Cardiac fibroblast (primary cell): ENCODE data around the gene ALPI.

Experiments
- DNase-seq, 2 donors: peaks; one replicate each; pipeline versions ENCODE4 v3.0.0 to v3.0.0-alpha.2; 2010; ENCODE audit warnings: low read depth in 2 of 2
- H3K4me3 ChIP-seq, 2 donors: replicated peaks in 1 of 2; 1 replicate in 1 of 2; 2 replicates in 1 of 2; pipeline ENCODE4 v1.5.1; 2011; ENCODE audit warnings: low read depth in 2 of 2, low read length in 2 of 2, mild to moderate bottlenecking in 2 of 2, moderate library complexity in 1 of 2
- TF ChIP-seq, protein P1 (sequence below): IDR thresholded peaks from one replicate; pipeline ENCODE4 v1.5.1; 2011; ENCODE audit warnings: low read depth, mild to moderate bottlenecking, low read length, inconsistent platforms

Gene ALPI

DNA sequence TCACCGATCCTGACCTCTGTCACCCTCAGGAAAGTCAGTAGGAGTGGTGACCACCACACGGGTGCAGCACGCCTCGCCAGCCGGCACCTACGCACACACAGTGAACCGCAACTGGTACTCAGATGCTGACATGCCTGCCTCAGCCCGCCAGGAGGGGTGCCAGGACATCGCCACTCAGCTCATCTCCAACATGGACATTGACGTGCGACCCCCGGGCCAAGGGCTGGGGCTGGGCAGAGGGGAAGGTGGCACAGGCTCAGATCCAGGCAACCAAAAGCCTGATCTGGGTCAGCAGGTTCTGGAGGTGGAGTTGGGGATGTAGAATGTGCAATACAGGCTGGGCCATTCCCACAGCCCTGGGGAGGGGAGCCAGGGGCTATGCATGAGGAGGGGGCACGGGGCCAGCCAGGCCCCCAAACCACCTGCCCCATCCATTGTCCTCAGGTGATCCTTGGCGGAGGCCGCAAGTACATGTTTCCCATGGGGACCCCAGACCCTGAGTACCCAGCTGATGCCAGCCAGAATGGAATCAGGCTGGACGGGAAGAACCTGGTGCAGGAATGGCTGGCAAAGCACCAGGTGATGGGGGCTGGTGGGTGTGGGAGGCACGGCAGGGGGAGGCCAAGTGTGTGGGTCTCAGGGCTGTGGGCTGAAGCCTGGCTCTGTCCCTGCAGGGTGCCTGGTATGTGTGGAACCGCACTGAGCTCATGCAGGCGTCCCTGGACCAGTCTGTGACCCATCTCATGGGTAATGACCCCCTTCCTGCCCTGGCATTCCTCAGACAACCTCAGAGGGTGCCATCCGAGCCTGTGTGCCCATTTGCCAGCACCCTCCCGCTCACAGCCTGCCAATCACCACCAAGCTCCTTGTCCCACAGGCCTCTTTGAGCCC, 1.4 kb downstream of the ALPI start:
- DNase-seq = no peak
- H3K4me3 ChIP-seq = no peak overlapping the region
- TF ChIP-seq, protein P1, sequence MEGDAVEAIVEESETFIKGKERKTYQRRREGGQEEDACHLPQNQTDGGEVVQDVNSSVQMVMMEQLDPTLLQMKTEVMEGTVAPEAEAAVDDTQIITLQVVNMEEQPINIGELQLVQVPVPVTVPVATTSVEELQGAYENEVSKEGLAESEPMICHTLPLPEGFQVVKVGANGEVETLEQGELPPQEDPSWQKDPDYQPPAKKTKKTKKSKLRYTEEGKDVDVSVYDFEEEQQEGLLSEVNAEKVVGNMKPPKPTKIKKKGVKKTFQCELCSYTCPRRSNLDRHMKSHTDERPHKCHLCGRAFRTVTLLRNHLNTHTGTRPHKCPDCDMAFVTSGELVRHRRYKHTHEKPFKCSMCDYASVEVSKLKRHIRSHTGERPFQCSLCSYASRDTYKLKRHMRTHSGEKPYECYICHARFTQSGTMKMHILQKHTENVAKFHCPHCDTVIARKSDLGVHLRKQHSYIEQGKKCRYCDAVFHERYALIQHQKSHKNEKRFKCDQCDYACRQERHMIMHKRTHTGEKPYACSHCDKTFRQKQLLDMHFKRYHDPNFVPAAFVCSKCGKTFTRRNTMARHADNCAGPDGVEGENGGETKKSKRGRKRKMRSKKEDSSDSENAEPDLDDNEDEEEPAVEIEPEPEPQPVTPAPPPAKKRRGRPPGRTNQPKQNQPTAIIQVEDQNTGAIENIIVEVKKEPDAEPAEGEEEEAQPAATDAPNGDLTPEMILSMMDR = no peak

DNA sequence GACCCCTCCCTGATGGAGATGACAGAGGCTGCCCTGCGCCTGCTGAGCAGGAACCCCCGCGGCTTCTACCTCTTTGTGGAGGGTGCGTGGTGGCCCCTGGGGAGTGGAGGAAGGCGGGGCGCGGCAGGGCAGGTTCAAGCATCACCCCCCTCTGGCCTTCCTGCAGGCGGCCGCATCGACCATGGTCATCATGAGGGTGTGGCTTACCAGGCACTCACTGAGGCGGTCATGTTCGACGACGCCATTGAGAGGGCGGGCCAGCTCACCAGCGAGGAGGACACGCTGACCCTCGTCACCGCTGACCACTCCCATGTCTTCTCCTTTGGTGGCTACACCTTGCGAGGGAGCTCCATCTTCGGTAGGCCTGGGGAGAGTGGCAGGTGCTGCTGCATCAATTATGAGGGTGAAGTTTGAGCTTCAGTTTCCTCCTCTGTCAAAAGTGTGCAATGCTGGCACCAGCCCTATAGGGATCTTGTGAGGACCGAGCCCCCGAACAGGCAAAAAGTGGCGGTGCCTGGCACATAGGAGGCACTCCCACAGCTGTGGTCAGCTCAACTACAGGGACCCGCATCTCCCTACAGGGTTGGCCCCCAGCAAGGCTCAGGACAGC, 2.2 kb downstream of the ALPI start:
- no peak for DNase-seq
- TF ChIP-seq, protein P1 = no peak

DNA sequence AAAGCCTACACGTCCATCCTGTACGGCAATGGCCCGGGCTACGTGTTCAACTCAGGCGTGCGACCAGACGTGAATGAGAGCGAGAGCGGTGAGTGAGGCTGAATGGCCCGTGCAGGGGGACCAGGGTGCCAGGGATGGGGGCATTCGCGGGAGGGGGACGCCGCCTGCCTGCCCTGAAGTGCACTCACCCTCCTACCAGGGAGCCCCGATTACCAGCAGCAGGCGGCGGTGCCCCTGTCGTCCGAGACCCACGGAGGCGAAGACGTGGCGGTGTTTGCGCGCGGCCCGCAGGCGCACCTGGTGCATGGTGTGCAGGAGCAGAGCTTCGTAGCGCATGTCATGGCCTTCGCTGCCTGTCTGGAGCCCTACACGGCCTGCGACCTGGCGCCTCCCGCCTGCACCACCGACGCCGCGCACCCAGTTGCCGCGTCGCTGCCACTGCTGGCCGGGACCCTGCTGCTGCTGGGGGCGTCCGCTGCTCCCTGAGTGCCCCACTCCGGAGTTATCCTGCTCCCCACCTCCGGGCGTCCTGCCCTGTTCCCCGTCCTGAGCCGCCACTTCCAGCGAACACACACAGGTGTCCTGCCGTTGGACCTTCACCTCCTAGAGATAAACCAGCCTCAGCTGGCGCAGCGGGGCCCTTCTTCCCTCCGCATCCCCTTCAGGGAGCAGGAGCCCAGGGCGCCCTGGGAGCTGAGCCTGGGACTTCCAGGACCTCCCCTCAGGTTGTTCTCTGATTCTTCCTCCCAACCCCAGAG, 2.9 kb downstream of the ALPI start:
- H3K4me3 ChIP-seq = no peak overlapping the region
- TF ChIP-seq, protein P1 = no peak
- DNase-seq = no peak

More for the DNA sequence above, 2.2 kb downstream of the ALPI start:
- H3K4me3 ChIP-seq = no peak overlapping the region

DNA sequence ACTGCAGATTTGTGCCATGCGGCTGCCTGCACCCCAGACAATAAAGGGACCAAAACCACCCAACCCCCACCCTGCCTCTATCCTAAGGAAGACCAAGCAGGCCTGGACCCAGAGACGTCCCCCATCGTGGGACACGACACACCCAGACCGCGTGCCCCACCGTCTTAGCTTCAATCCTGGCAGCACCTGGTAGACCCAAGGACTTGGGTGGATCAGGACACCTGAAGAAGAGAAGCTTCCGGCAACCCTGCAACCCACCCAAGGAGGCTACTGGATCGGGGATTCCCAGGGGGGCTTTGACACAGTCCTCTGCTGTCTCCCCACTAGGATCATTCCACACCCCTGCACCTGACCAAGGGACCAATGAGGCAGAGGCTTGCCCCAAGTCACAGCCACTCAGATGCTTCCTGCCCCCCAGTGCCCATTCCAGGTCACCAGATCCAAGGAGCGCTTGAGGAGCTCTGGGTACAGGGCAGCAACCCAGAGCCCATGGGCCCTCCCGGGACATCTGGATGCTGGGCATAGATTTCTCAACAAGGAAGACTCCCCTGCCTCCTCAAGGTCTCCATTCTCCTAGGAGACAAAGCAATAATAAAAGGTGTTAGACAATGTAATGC, 3.6 kb downstream of the ALPI start:
- H3K4me3 ChIP-seq = no peak overlapping the region
- DNase-seq = no peak
- TF ChIP-seq, protein P1 = no peak

DNA sequence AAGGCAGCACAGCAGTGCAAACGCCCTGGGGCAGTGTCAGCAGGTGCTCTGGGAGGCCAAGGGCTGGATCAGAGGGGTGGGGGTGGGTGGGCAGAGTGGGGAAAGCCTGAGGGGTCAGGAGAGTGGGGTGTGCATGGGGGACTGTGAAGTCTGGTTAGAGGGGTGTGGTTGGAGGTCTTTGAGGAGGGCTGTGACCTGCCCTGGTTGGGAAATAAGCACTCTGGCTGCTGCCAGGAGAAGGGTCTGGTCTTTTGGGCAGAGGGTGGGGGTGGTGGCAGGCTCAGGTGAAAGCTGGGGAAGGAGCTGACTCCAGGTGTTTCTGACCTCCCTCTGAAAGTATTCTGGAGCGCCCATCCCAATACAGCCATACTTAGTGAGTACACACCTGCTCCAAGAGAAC, 4.2 kb downstream of the ALPI start:
- TF ChIP-seq, protein P1 = no peak
- H3K4me3 ChIP-seq = no peak overlapping the region
- DNase-seq = no peak

DNA sequence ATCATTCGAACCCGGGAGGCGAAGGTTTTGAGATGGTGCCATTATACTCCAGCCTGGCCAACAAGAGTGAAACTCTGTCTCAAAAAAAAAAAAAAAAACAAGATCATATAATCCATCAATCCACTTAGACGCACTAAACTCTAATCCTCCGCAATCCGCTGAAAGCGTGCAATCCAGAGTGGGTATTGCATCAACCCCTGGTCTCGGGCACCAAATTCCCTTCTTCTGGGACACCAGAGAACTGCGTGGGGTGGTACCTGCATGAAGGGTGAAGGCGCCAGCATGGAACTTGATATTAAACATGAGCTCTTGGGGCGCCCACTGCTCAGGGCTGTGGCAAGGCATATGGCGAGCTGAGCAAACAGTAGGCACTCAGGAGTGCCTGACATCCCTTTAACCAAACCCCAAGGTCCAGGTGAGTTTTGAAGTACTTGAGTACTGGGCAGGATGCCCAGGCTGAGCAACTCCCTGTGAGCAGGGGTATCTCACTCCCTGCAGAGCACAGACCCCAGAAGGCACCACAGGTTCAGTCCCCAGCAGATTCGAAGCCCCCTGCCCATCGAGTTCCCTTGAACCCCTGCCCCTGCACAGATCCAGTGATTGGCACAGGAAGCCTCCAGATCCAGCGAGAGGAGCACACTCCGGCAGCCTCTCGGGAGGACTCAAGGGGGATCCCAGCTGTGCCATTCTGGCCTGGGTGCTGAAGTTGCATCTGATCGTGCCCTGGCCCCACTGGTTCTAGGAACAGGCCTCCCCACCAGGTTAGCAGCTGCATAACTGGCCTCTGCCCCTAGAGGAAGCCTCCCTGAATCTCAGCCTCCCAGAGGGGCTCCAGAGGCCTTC, 8.0 kb downstream of the ALPI start:
- no peak for DNase-seq
- TF ChIP-seq, protein P1 = no peak
- no peak overlapping the region for H3K4me3 ChIP-seq
